Measurements from ENCODE around the gene STAG1. TPM values are rescaled to one million over a fixed set of nuclear protein-coding genes. Genes with fewer than 3 reads are reported as not detected.

STAG1 gene
- total RNA-seq, 2 donors from 2014 or later, result 26.8 to 56.4 TPM

DNA sequence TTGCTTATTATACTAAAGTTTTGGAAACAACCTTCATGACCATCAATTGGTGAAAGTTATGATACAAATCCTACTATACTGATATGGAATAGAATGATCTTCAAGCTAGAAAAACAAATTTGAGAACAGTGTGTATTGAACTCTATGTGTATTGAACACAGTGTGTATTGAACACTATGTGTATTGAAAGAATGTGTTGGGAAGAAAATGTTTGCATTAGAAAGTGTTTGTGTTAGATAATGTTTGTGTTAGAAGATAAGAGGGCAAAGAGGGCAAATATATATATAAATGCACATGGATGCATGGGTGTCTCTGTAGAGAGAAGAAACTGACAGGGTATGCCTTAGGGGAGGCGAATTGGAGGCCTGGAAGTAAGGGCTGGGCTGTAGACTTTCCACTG, 459.7 kb downstream of the STAG1 start:
- TF ChIP-seq, protein P1, sequence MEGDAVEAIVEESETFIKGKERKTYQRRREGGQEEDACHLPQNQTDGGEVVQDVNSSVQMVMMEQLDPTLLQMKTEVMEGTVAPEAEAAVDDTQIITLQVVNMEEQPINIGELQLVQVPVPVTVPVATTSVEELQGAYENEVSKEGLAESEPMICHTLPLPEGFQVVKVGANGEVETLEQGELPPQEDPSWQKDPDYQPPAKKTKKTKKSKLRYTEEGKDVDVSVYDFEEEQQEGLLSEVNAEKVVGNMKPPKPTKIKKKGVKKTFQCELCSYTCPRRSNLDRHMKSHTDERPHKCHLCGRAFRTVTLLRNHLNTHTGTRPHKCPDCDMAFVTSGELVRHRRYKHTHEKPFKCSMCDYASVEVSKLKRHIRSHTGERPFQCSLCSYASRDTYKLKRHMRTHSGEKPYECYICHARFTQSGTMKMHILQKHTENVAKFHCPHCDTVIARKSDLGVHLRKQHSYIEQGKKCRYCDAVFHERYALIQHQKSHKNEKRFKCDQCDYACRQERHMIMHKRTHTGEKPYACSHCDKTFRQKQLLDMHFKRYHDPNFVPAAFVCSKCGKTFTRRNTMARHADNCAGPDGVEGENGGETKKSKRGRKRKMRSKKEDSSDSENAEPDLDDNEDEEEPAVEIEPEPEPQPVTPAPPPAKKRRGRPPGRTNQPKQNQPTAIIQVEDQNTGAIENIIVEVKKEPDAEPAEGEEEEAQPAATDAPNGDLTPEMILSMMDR (IDR thresholded peaks at IDR 0.05), result no peak
- Histone ChIP-seq H3K4me3 (no peak overlapping the region), H3K9me3 (no peaks in the 10 kb centered on the region), H3K27me3 (replicated peaks; ENCODE audit: insufficient read depth) (no peaks in the 10 kb centered on the region), H3K27ac (no peak overlapping the region), H3K36me3 (peaks cover 3% of the 10 kb centered on the region), H3K4me1 (ENCODE audit: control insufficient read depth in 1 of 2, low read depth in 2 of 2) (no peaks in the 10 kb centered on the region)
- ATAC-seq (ENCODE audit: insufficient number of reproducible peaks, low FRiP score, low read depth), result no peak
- no peak for DNase-seq (ENCODE audit: low spot score)

DNA sequence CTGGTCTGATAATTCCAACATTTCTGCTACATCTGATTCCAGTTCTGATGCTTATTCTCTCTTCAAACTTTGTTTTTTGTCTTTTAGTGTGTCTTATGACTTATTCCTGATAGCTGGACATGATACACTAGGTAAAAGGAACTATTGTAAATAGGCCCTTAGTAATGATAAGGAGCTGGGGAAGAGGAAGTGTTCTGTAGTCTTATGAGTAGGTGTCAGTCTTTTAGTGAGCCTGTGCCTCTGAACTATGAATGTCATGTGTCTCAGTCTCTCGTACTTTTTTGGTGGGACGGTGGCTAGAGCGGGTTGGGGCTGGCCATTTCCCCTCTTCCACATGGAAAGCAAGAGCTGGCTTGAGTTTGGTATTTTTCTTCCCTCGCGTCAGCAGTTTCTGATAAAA, 460.9 kb downstream of the STAG1 start:
- no peak for ATAC-seq (ENCODE audit: insufficient number of reproducible peaks, low FRiP score, low read depth)
- no peaks in the 10 kb centered on the region for H3K9me3 ChIP-seq
- H3K27me3 ChIP-seq (replicated peaks; ENCODE audit: insufficient read depth), result no peaks in the 10 kb centered on the region
- TF ChIP-seq, protein P1 (IDR thresholded peaks at IDR 0.05), result no peak
- H3K4me1 ChIP-seq (ENCODE audit: control insufficient read depth in 1 of 2, low read depth in 2 of 2), result no peaks in the 10 kb centered on the region
- peaks cover 3% of the 10 kb centered on the region for H3K36me3 ChIP-seq
- H3K4me3 ChIP-seq, result no peak overlapping the region
- H3K27ac ChIP-seq, result no peak overlapping the region
- no peak for DNase-seq (ENCODE audit: low spot score)

Other genes with a start within 250 kb of the STAG1 start
- 1 to 10 TPM; 5.3 to 6.9 TPM for gene SLC35G2, start 66.7 kb upstream of the STAG1 start, total RNA-seq
- 10 to 100 TPM; 31.5 to 41.5 TPM for gene NCK1, start 109.8 kb upstream of the STAG1 start, total RNA-seq
- gene IL20RB, start 205.6 kb upstream of the STAG1 start, total RNA-seq, result 1 to 10 TPM in 1 of 2 donors, under 1 TPM in 1; 0.71 to 1.6 TPM